ENCODE results near the gene TMIGD1.

DNA sequence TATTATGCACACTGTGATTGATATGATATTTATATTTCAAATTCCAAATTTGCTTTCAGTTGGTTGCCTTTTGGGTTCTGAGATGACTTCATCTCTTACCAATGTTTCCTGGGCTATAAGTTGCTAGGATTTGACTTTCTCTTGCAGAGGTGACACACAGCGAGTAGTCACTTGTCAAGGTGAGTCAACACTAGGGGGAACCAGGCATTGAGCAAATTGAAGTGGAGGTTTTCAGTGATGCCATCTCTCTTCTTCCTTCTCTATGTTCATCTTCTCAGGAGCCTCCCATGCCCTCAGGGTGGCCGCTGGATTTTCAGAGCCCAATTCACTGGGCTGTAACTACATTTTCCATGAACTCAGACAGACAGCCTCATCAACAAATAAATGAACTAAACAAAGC lies 38.9 kb upstream of the TMIGD1 start:
- TF ChIP-seq POLR2AphosphoS5 (IDR thresholded peaks at IDR 0.05; ENCODE audit: low read depth) (no peak), GABPA (IDR thresholded peaks at IDR 0.05; ENCODE audit: low read depth) (no peak)
- TF ChIP-seq, protein P1, sequence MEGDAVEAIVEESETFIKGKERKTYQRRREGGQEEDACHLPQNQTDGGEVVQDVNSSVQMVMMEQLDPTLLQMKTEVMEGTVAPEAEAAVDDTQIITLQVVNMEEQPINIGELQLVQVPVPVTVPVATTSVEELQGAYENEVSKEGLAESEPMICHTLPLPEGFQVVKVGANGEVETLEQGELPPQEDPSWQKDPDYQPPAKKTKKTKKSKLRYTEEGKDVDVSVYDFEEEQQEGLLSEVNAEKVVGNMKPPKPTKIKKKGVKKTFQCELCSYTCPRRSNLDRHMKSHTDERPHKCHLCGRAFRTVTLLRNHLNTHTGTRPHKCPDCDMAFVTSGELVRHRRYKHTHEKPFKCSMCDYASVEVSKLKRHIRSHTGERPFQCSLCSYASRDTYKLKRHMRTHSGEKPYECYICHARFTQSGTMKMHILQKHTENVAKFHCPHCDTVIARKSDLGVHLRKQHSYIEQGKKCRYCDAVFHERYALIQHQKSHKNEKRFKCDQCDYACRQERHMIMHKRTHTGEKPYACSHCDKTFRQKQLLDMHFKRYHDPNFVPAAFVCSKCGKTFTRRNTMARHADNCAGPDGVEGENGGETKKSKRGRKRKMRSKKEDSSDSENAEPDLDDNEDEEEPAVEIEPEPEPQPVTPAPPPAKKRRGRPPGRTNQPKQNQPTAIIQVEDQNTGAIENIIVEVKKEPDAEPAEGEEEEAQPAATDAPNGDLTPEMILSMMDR (IDR thresholded peaks at IDR 0.05; ENCODE audit: insufficient read depth, low read length) = no peak
